Raji (cell line): ENCODE results near the gene LGALSL.

ENCODE experiments used
- POLR2A ChIP-seq: IDR thresholded peaks from 2 replicates; pipeline ENCODE4 v1.6.1; 2011; ENCODE audit warnings: low read depth, low read length, control low read depth; ENCODE audit not compliant: insufficient read depth

LGALSL gene

DNA sequence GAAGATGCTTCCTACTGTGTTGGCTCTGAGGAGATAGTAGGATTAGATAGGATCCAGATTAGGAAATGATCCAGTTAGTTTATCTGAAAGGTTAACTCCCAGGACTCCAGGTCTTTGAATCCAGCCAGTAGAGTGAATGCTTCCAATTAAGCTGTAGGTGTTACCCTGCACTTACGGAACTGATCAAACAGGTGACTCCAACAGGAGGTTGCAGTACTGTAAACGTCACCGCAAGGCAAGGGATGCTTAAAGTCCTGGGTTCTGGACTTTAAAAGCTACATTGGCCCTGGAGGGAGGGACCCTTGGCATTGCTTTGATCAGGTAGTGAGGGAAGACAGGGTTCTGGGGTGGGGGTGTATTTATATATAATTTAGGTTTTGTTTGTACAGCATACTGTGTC lies 5.6 kb downstream of the LGALSL start:
- no peak for TF ChIP-seq POLR2A

GRCh38 chr2:64460330-64460729 lies 6.4 kb downstream of the LGALSL start:
- no peak for TF ChIP-seq POLR2A

GRCh38 chr2:64461271-64462058 lies 7.5 kb downstream of the LGALSL start:
- no peak for TF ChIP-seq POLR2A

DNA sequence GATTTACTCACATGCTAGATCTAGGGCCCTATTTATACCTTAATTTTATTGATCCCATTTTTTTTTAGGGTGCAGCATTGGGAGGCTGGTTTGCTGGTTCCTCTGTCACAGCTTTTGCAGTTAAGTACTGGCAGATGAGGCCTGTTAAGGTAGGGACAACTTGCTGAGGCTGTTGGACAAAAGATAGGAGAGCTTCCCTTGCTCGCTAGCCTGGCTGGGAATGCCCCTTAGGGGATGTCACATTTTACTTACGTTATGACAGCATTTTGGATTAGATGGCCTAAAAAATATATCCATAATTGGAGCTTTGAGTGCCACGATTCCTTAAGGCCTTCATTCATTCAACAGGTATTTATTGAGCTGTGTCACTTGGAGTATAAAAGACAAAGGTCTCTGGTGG lies 8.2 kb downstream of the LGALSL start:
- no peak for TF ChIP-seq POLR2A

DNA sequence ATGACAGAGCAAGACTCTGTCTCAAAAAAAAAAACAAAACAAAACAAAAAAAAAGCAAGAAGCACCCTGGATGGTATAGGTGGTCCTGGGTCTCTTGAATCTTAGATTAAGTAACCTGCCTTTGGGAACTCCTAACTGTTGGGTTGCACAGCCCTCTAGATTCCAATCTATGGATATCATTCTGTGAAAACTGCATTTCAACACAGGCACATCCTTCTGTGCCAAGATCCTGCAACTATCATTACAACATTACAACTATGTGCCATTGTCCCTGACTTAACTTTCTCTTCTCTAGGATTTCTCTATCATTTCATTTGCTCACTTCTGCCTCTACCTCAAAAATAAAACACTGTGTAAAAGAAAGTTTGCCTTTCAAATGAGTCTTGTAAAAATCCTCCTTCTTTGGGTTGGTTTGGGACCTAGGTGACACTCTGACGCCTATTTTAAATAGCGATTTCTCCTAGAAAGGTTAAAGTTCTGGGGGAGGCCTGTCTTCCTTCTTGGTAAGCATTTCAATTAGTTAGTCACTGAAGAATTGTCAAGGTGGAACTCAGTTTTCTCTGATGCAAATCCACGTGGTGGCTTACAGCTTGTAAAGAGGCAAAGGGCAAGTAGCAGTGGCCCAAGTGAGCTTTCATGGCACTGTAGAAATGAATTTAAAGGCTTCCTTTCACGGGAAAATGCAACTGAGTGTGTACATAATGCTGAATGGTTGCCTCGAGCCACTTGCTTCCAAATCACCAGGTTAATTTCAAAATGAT lies 9.2 kb downstream of the LGALSL start:
- no peak for TF ChIP-seq POLR2A

GRCh38 chr2:64463781-64464180 lies 9.8 kb downstream of the LGALSL start:
- TF ChIP-seq POLR2A = no peak

DNA sequence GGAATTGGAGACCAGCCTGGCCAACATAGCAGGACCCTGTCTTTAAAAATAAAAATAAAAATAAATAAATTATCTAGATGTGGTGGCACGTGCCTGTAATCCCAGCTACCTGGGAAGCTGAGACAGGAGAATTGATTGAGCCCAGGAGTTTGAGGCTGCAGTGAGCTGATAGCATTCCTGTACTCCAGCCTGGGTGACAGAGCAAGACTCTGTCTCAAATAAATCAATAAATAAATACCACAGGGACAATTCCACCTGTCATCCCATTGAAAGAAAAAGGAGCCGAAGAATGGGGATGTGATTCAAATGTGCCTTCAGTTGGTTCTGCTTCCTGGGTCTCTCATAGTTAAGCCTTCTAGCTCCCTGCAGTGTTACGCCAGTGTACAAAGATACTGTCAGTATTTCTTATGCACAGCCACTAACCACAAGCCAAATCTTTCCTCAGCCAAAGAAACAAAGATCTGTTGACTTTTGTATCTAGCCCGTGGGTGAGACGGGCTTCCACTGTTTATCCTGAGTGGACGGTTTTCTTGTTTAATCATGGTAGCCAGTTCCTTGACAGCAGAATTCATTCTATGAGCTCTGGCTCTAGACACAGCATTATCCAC lies 12.6 kb downstream of the LGALSL start:
- TF ChIP-seq POLR2A = no peak

- no peak for TF ChIP-seq POLR2A
These were observed 13.3 kb downstream of the LGALSL start for GRCh38 chr2:64467096-64467843.

DNA sequence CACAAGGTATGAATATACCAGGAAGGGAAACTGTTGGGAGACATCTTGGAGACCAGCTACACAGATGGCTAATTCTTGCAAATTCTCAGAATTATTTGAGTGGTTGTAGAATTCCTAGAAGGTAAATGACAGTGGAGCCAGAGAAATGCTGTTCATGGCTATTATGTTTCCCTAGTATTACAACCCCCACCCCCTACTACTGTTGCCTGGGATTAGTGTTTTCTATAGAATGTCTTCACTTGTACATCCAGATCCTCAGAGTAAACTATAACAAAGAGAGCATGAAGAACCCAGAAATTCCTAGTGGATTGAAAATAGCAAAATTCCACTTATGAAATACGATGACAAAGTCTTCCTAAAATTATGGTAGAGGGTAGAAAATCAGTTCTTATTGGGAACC lies 15.3 kb downstream of the LGALSL start:
- no peak for TF ChIP-seq POLR2A

- TF ChIP-seq POLR2A = no peak
These were observed 16.1 kb downstream of the LGALSL start for GRCh38 chr2:64470071-64470470.

DNA sequence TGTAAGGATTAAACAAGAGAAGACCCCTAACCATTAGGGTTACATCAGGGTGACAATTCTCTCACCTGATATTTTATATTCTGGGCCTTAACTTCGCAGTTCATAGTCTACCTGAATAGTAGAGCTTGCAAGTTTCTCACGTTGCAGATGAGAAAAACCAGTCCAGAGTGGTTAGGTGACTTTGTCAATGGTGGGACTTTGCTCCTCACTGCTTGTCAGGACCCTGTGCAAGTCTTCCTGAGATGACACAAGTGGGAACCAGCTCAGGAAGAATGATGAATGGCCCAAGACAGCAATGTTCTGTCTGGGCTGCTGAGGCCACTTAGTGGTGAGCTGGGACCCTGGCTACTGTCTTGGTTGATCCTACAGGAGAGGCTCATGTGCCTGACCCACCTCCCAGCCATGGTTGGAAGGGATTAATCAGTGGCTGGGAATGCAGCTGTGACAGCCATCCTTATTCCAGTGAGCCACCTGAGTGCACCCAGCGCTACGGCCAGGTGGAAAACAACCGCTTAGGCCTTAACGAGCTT lies 16.9 kb downstream of the LGALSL start:
- TF ChIP-seq POLR2A = no peak

GRCh38 chr2:64471600-64471999 lies 17.6 kb downstream of the LGALSL start:
- no peak for TF ChIP-seq POLR2A

- no peak for TF ChIP-seq POLR2A
These were observed 18.9 kb downstream of the LGALSL start for GRCh38 chr2:64472881-64473280.

- TF ChIP-seq POLR2A = no peak
These were observed 20.2 kb downstream of the LGALSL start for GRCh38 chr2:64474121-64474571.

- no peak for TF ChIP-seq POLR2A
These were observed 20.7 kb downstream of the LGALSL start for GRCh38 chr2:64474636-64475035.
